MCF 10A (cell line): ENCODE data around the gene NTRK2. TPM values are rescaled to one million over a fixed set of nuclear protein-coding genes. Genes with fewer than 3 reads are reported as not detected.

Experiments used
- BruUV-seq: library from RNA; stranded (reverse); fragments of 400-500 nt; replicated peaks from 2 replicates; lab custom pipeline; 2021; lab: Mats Ljungman, UMichigan
- CTCF ChIA-PET: fragments of 300-600 bp; sonication (Branson Sonifier 250); formaldehyde crosslinking; extraction: SDS; loops from one replicate; lab custom pipeline; 2021; ENCODE audit warnings: antibody characterized with exemption, inconsistent platforms; lab: Yijun Ruan, JAX
- POLR2A ChIA-PET: fragments of 300-600, 350-650 bp; sonication (Branson Sonifier 250); formaldehyde crosslinking; extraction: SDS; loops from one replicate; lab custom pipeline; 2020; ENCODE audit warnings: antibody characterized with exemption, inconsistent platforms; lab: Yijun Ruan, JAX
- DNase-seq: peaks from one replicate; pipeline ENCODE4 v3.0.0-alpha.2; 2018; ENCODE audit not compliant: unreplicated experiment
- H3K27ac Mint-ChIP-seq: one replicate; pipeline ENCODE4 v1.8.0; 2022; ENCODE audit warnings: mild to moderate bottlenecking, low read depth, mixed read lengths; ENCODE audit not compliant: unreplicated experiment
- H3K27me3 Mint-ChIP-seq: one replicate; pipeline ENCODE4 v1.8.0; 2022; ENCODE audit warnings: mixed read lengths; ENCODE audit not compliant: insufficient read depth, unreplicated experiment
- H3K36me3 Mint-ChIP-seq: one replicate; pipeline ENCODE4 v1.8.0; 2022; ENCODE audit warnings: mild to moderate bottlenecking, moderate library complexity, mixed read lengths; ENCODE audit not compliant: insufficient read depth, unreplicated experiment
- H3K4me1 Mint-ChIP-seq: one replicate; pipeline ENCODE4 v1.8.0; 2022; ENCODE audit warnings: mixed read lengths; ENCODE audit not compliant: insufficient read depth, unreplicated experiment
- H3K4me3 Mint-ChIP-seq: one replicate; pipeline ENCODE4 v1.8.0; 2022; ENCODE audit warnings: mild to moderate bottlenecking, moderate library complexity, mixed read lengths; ENCODE audit not compliant: unreplicated experiment
- H3K9me3 Mint-ChIP-seq: one replicate; pipeline ENCODE4 v1.8.0; 2022; ENCODE audit warnings: mixed read lengths; ENCODE audit not compliant: unreplicated experiment
- CTCF ChIP-seq: fragments of 200-600 bp; IDR thresholded peaks from one replicate; pipeline ENCODE4 v1.8.0; 2022; ENCODE audit warnings: antibody characterized with exemption, mild to moderate bottlenecking; ENCODE audit not compliant: unreplicated experiment
- intact Hi-C: fragments of 100-400 bp; cut with micrococcal nuclease; formaldehyde crosslinking; loops from 2 replicates; pipeline ENCODE4 v1.14.1; 2022
- total RNA-seq: library from RNA; stranded (reverse); gene quantifications from 2 replicates; pipeline ENCODE4 v1.2.3, GENCODE V29; 2022

NTRK2 gene
- total RNA-seq, 1 experiment from 2014 or later: not detected

DNA sequence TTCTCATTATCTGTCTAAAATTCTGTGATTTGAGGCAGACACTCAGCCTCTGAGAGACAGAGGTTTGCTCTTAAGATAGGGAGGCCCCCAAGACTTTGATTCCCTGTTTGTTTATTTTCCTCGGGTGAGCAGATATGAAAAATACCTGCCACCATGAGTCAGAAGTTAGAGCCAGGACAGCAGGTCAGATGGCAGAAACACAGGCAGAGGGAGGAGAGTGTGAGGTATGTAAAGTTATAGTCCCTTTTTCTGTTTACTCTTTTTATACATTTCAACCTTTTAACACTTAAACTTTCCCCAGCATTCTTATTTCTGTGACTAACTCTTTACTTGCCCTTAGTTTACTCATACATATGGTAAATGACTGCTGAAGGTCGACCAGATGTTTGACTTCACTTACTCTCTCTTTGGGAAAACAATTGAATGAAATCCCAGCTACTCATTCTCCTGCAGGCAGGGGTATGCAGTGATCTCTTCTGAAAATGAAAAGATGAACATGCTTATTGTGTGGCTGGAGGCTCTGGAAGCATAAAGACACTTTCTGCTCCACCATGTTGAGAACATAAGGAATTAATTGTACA, 383.8 kb downstream of the NTRK2 start:
- intact Hi-C loops: no loop called here
- ChIA-PET CTCF (interaction anchor here (0.9 kb wide), 1 partner anchor 357 kb away, joined by 3 read pairs; no protein-coding TSS in a partner anchor), POLR2A (interaction anchor here (0.5 kb wide), 1 partner anchor 45 kb away, joined by 3 read pairs; no protein-coding TSS in a partner anchor)
- TF ChIP-seq CTCF: no peak
- Mint-ChIP-seq H3K4me3 (no peak overlapping the region), H3K9me3 (no peaks in the 10 kb centered on the region), H3K36me3 (no peaks in the 10 kb centered on the region), H3K27me3 (no peaks in the 10 kb centered on the region), H3K27ac (no peak overlapping the region), H3K4me1 (no peaks in the 10 kb centered on the region)
- BruUV-seq: no TSS peak
- DNase-seq: peak; percentile 4

DNA sequence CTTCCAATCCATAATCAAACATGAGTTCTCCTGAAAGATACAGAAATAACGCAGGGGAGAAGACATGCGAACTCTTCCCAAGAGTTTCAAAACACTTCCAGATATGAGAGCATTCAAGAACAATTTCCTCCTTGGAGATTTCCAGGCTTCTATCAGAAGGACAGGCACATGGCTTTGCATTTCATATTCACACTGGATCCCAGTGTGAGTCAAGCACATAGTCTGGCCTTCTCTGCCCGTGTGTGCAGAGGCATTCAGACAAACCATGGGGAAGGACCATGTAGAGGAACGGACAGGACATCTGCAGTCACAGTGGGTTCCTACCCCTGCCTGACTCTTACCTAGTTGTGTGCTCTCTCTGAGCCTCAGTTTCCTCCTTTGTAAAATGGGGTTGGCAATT, 384.5 kb downstream of the NTRK2 start:
- H3K4me1 Mint-ChIP-seq: no peaks in the 10 kb centered on the region
- TF ChIP-seq CTCF: no peak
- H3K36me3 Mint-ChIP-seq: no peaks in the 10 kb centered on the region
- ChIA-PET CTCF (interaction anchor here (0.9 kb wide), 1 partner anchor 358 kb away, joined by 3 read pairs; no protein-coding TSS in a partner anchor), POLR2A (no interaction called here)
- BruUV-seq: no TSS peak
- DNase-seq: no peak
- H3K27ac Mint-ChIP-seq: no peak overlapping the region
- intact Hi-C loops: no loop called here
- peaks cover 3% of the 10 kb centered on the region for H3K27me3 Mint-ChIP-seq
- H3K4me3 Mint-ChIP-seq: no peak overlapping the region
- H3K9me3 Mint-ChIP-seq: no peaks in the 10 kb centered on the region

DNA sequence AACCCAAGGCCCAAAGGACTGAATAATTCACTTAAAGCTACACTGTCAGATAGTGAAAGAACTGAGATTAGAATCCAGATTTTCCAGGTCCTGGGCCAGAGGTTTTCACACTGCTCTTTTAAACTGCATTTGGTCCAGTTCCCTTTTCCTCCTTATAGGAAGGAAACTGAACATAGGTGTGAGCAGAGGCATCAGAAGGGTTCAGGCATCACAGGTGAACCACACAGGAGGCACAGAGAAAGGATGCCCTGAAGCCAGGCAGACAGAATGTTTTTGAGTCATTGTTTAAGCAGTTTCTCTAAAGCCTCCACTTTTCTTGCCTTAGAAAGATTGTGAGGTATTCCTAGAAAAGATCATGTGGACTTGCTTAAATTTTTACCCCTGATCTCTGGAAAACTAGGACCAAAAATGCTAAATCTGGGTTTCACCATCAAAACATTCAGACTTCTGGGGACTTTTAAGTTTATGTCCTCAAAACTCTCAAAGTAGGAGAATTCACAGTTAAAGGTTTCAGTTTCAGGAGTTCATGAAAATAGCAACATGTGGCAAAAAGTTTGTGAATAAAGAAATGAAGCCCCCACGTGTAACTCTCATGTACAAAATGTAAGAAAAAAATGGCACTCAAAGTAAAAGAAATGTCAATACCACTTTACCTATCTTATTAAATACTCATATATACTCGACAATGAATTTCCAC, 386.1 kb downstream of the NTRK2 start:
- Mint-ChIP-seq H3K36me3 (no peaks in the 10 kb centered on the region), H3K9me3 (no peaks in the 10 kb centered on the region), H3K4me1 (no peaks in the 10 kb centered on the region), H3K4me3 (no peak overlapping the region), H3K27ac (no peak overlapping the region), H3K27me3 (peaks cover 10% of the 10 kb centered on the region)
- ChIA-PET CTCF (no interaction called here), POLR2A (no interaction called here)
- BruUV-seq: no TSS peak
- no peak for TF ChIP-seq CTCF
- intact Hi-C loops: no loop called here
- no peak for DNase-seq

DNA sequence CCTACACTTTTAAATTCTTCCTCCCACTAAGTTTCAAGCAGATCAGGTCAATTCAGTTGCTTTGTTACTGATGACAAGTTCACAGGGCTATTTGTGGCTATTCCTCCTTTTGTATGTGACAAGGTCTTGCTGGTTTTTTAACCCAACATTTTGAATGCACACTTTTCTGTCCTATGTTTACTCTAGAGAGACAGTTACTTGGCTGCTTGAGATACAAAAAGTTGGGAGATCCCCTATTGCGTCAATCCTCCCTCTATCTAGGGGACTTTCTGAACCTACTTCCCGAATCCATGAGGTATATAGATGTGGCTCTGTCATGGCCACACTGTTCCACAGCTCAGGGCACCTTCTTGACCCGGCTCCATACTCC, 386.7 kb downstream of the NTRK2 start:
- Mint-ChIP-seq H3K27ac (no peak overlapping the region), H3K4me3 (no peak overlapping the region), H3K27me3 (peaks cover 10% of the 10 kb centered on the region), H3K4me1 (no peaks in the 10 kb centered on the region), H3K36me3 (no peaks in the 10 kb centered on the region), H3K9me3 (no peaks in the 10 kb centered on the region)
- ChIA-PET CTCF (interaction anchor here (0.5 kb wide), 1 partner anchor 339 kb away, joined by 3 read pairs; no protein-coding TSS in a partner anchor), POLR2A (no interaction called here)
- no peak for TF ChIP-seq CTCF
- BruUV-seq: no TSS peak
- no peak for DNase-seq
- intact Hi-C loops: no loop called here
